ENCODE measurements around the gene SSTR3. TPM values are rescaled to one million over a fixed set of nuclear protein-coding genes. Genes with fewer than 3 reads are reported as not detected.
A peak's percentile ranks its signal among the peaks of the same experiment; 100 is the strongest.

Gene SSTR3
- total and polyA plus RNA-seq, 2 experiments from 2014 or later, result 0.06 TPM; not detected in 1

GRCh38 chr22:37230673-37231405 lies 18.6 kb upstream of the SSTR3 start:
- no peak for DNase-seq (ENCODE audit: low read depth in 1 of 2, low spot score in 1 of 2)
- TF ChIP-seq CTCF (IDR thresholded peaks at IDR 0.05; ENCODE audit: low read depth, low read length), result no peak
- H3K36me3 ChIP-seq, result no peaks in the 10 kb centered on the region
- no peak overlapping the region for H3K4me3 ChIP-seq
- no peaks in the 10 kb centered on the region for H3K27me3 ChIP-seq
- no peaks in the 10 kb centered on the region for H3K4me1 ChIP-seq (ENCODE audit: low read depth)
- H3K27ac ChIP-seq, result no peak overlapping the region
- H3K9me3 ChIP-seq (ENCODE audit: low read depth), result no peaks in the 10 kb centered on the region

- no peaks in the 10 kb centered on the region for H3K9me3 ChIP-seq (ENCODE audit: low read depth)
- TF ChIP-seq CTCF (IDR thresholded peaks at IDR 0.05; ENCODE audit: low read depth, low read length), result no peak
- peak in 1 of 2 donors; percentile 38 for DNase-seq (ENCODE audit: low read depth in 1 of 2, low spot score in 1 of 2)
- H3K4me1 ChIP-seq (ENCODE audit: low read depth), result no peaks in the 10 kb centered on the region
- H3K4me3 ChIP-seq, result no peak overlapping the region
- no peaks in the 10 kb centered on the region for H3K36me3 ChIP-seq
- H3K27ac ChIP-seq, result no peak overlapping the region
- H3K27me3 ChIP-seq, result no peaks in the 10 kb centered on the region
Observed at GRCh38 chr22:37229805-37230672, 17.8 kb upstream of the SSTR3 start.

GRCh38 chr22:37229012-37229804 lies 16.9 kb upstream of the SSTR3 start:
- H3K27ac ChIP-seq, result no peak overlapping the region
- no peak for TF ChIP-seq CTCF (IDR thresholded peaks at IDR 0.05; ENCODE audit: low read depth, low read length)
- peak in 1 of 2 donors; percentile 92 for DNase-seq (ENCODE audit: low read depth in 1 of 2, low spot score in 1 of 2)
- H3K9me3 ChIP-seq (ENCODE audit: low read depth), result no peaks in the 10 kb centered on the region
- H3K27me3 ChIP-seq, result no peaks in the 10 kb centered on the region
- H3K36me3 ChIP-seq, result no peaks in the 10 kb centered on the region
- no peak overlapping the region for H3K4me3 ChIP-seq
- no peaks in the 10 kb centered on the region for H3K4me1 ChIP-seq (ENCODE audit: low read depth)

GRCh38 chr22:37228106-37229011 lies 16.1 kb upstream of the SSTR3 start:
- H3K36me3 ChIP-seq, result no peaks in the 10 kb centered on the region
- no peak overlapping the region for H3K4me3 ChIP-seq
- H3K27ac ChIP-seq, result no peak overlapping the region
- DNase-seq (ENCODE audit: low read depth in 1 of 2, low spot score in 1 of 2), result peak in 1 of 2 donors; percentile 83
- H3K27me3 ChIP-seq, result no peaks in the 10 kb centered on the region
- no peak for TF ChIP-seq CTCF (IDR thresholded peaks at IDR 0.05; ENCODE audit: low read depth, low read length)
- no peaks in the 10 kb centered on the region for H3K4me1 ChIP-seq (ENCODE audit: low read depth)
- H3K9me3 ChIP-seq (ENCODE audit: low read depth), result no peaks in the 10 kb centered on the region

All from cardiac muscle cell (in vitro differentiated cells and primary cell).